HepG2 (cell line): ENCODE results near the gene GPR155. TPM values are rescaled to one million over a fixed set of nuclear protein-coding genes. Genes with fewer than 3 reads are reported as not detected.

Experiments
- CC2D1A ChIP-seq: sonication (generic); formaldehyde crosslinking; IDR thresholded peaks from 2 replicates; pipeline ENCODE4 v1.8.1; 2023; ENCODE audit warnings: mild to moderate bottlenecking, missing genetic modification reagents
- CHD4 ChIP-seq: fragments of 200-600 bp; sonication (generic); IDR thresholded peaks from 2 replicates; pipeline ENCODE4 v1.7.0; 2017; ENCODE audit warnings: mild to moderate bottlenecking, low read length, borderline replicate concordance
- GMEB2 ChIP-seq: IDR thresholded peaks from 2 replicates; pipeline ENCODE4 v1.6.1; 2016; ENCODE audit warnings: missing biosample characterization, missing genetic modification reagents, low read depth
- HDAC2 ChIP-seq: sonication (generic); formaldehyde crosslinking; IDR thresholded peaks from 2 replicates; pipeline ENCODE4 v1.4.0; 2020; ENCODE audit warnings: missing genetic modification reagents
- HDAC6 ChIP-seq: fragments of 200-600 bp; sonication (generic); IDR thresholded peaks from 2 replicates; pipeline ENCODE4 v1.7.0; 2017; ENCODE audit warnings: mild to moderate bottlenecking, antibody characterized with exemption, low read length, low read depth
- HINFP ChIP-seq: sonication (generic); formaldehyde crosslinking; IDR thresholded peaks from 2 replicates; pipeline ENCODE4 v1.4.0; 2020; ENCODE audit warnings: low read depth, mild to moderate bottlenecking, missing genetic modification reagents
- KMT2B ChIP-seq: IDR thresholded peaks from 2 replicates; pipeline ENCODE4 v1.6.1; 2016; ENCODE audit warnings: missing genetic modification reagents, missing compliant biosample characterization
- PBX3 ChIP-seq: sonication (generic); formaldehyde crosslinking; IDR thresholded peaks from 2 replicates; pipeline ENCODE4 v1.8.1; 2023; ENCODE audit warnings: missing genetic modification reagents, inconsistent platforms, borderline replicate concordance
- PLSCR1 ChIP-seq: sonication (generic); formaldehyde crosslinking; IDR thresholded peaks from 2 replicates; pipeline ENCODE4 v1.5.0; 2020; ENCODE audit warnings: missing genetic modification reagents, mild to moderate bottlenecking, borderline replicate concordance
- POLR2A ChIP-seq, 2 experiments: IDR thresholded peaks; 2 replicates each; pipeline ENCODE4 v1.6.1; 2011; ENCODE audit warnings: low read depth in 2 of 2, low read length in 2 of 2, mild to moderate bottlenecking in 1 of 2, moderate library complexity in 1 of 2; ENCODE audit not compliant: insufficient read depth in 1 of 2
- RBFOX2 ChIP-seq: fragments of 200-400 bp; formaldehyde crosslinking; IDR thresholded peaks from 2 replicates; pipeline ENCODE4 v1.6.1; 2017; ENCODE audit warnings: low read depth, mild to moderate bottlenecking, low read length
- SMARCC2 ChIP-seq: fragments of 450-650 bp; IDR thresholded peaks from 2 replicates; pipeline ENCODE4 v1.6.1; 2017; ENCODE audit warnings: antibody characterized with exemption, mild to moderate bottlenecking
- TAF15 ChIP-seq: fragments of 200-400 bp; formaldehyde crosslinking; IDR thresholded peaks from one replicate; pipeline ENCODE4 v1.6.1; 2018; ENCODE audit warnings: mild to moderate bottlenecking, low read depth, low read length; ENCODE audit not compliant: poor library complexity, severe bottlenecking
- TFE3 ChIP-seq: IDR thresholded peaks from 2 replicates; pipeline ENCODE4 v1.6.1; 2016
- ZBTB8A ChIP-seq: sonication (generic); formaldehyde crosslinking; IDR thresholded peaks from 2 replicates; pipeline ENCODE4 v1.4.0; 2020; ENCODE audit warnings: mild to moderate bottlenecking, low read depth, missing genetic modification reagents, borderline replicate concordance
- ZC3H4 ChIP-seq: sonication (generic); formaldehyde crosslinking; IDR thresholded peaks from 2 replicates; pipeline ENCODE4 v1.4.0; 2020; ENCODE audit warnings: missing genetic modification reagents, borderline replicate concordance
- ZEB1 ChIP-seq: IDR thresholded peaks from 2 replicates; pipeline ENCODE4 v1.6.1; 2012; ENCODE audit warnings: mild to moderate bottlenecking, low read depth, inconsistent platforms; ENCODE audit not compliant: insufficient replicate concordance
- ZMYM4 ChIP-seq: sonication (generic); formaldehyde crosslinking; IDR thresholded peaks from 2 replicates; pipeline ENCODE4 v1.8.1; 2023; ENCODE audit warnings: mild to moderate bottlenecking, missing genetic modification reagents
- ZNF367 ChIP-seq: sonication (generic); formaldehyde crosslinking; IDR thresholded peaks from 2 replicates; pipeline ENCODE4 v1.4.0; 2020; ENCODE audit warnings: missing genetic modification reagents, borderline replicate concordance
- ZNF569 ChIP-seq: sonication (generic); formaldehyde crosslinking; IDR thresholded peaks from 2 replicates; pipeline ENCODE4 v1.5.0; 2020; ENCODE audit warnings: mild to moderate bottlenecking, missing genetic modification reagents, moderate library complexity, borderline replicate concordance
- ZSCAN25 ChIP-seq: sonication (generic); formaldehyde crosslinking; IDR thresholded peaks from 2 replicates; pipeline ENCODE4 v1.8.0; 2022; ENCODE audit warnings: mild to moderate bottlenecking, missing genetic modification reagents
- polyA plus RNA-seq, 8 experiments: library from polyadenylated mRNA; depleted of rRNA in 3 of 8; stranded (reverse) in 7 of 8; unstranded in 1 of 8; fragments of >200 nt; fragmentation: Illumina TruSeq in 4 of 8; extraction: Trizol in 4 of 8; gene quantifications; 2 replicates each; pipeline versions ENCODE4 v1.2.1 to v1.2.3, GENCODE V29; 2011 to 2016; ENCODE audit warnings: low read depth in 4 of 8, missing spikeins in 1 of 8, mixed read lengths in 1 of 8; ENCODE audit not compliant: insufficient read depth in 1 of 8
- total RNA-seq, 5 experiments: library from RNA; depleted of rRNA; stranded (reverse); fragments of >200 nt; fragmentation: Illumina TruSeq; extraction: Trizol; gene quantifications; 2 replicates each; pipeline ENCODE4 v1.2.3, GENCODE V29; 2016; ENCODE audit warnings: low read depth in 1 of 5

GPR155 gene
- total and polyA plus RNA-seq, 2 of the 13 experiments (the other 11 are each of a cell fraction or from before 2014, with no cell fraction given), result 0.15 to 0.49 TPM

- no peak; the same call in 1 of the 2 replicates for TF ChIP-seq CHD4
- no peak for TF ChIP-seq KMT2B (CRISPR knock-in tag)
- peak; percentile 44 for TF ChIP-seq ZEB1
- TF ChIP-seq HINFP (CRISPR knock-in tag), result no peak
- TF ChIP-seq TAF15, result no peak
- TF ChIP-seq PBX3 (CRISPR knock-in tag), result no peak
- TF ChIP-seq TFE3 (CRISPR knock-in tag), result 0 out of 2 replicates have a peak, but pooled peaks have one; percentile 25
- TF ChIP-seq HDAC2 (CRISPR knock-in tag), result no peak
- TF ChIP-seq HDAC6, result no peak
- no peak for TF ChIP-seq ZNF569 (CRISPR knock-in tag)
- TF ChIP-seq ZMYM4 (CRISPR knock-in tag), result peak; percentile 89
- no peak for TF ChIP-seq CC2D1A
- TF ChIP-seq RBFOX2, result peak; percentile 56
- no peak for TF ChIP-seq ZC3H4 (CRISPR knock-in tag)
- no peak for TF ChIP-seq ZBTB8A (CRISPR knock-in tag)
- no peak for TF ChIP-seq GMEB2 (CRISPR knock-in tag)
- TF ChIP-seq ZNF367 (CRISPR knock-in tag), result no peak
- TF ChIP-seq ZSCAN25 (CRISPR knock-in tag), result no peak
- no peak for TF ChIP-seq SMARCC2
- TF ChIP-seq POLR2A (IDR thresholded peaks at IDR 0.05; ENCODE audit: insufficient read depth in 1 of 2, low read depth in 2 of 2, low read length in 2 of 2), result peak in 1 of 2 experiments; percentile 71; a peak in 2 of 4 replicates
- no peak for TF ChIP-seq PLSCR1 (CRISPR knock-in tag)
Observed at GRCh38 chr2:174487108-174487819, 435 bp upstream of the GPR155 start (continued).
